ENCODE results near the gene GPR107. TPM values are rescaled to one million over a fixed set of nuclear protein-coding genes. Genes with fewer than 3 reads are reported as not detected.
"Not testable (repeated sequence)": the region's sequence is repeated elsewhere in the genome, so short reads cannot be mapped to it uniquely, and the experiment has no call there.

Gene GPR107
- total RNA-seq, 1 experiment from 2014 or later, result 47.1 TPM

DNA sequence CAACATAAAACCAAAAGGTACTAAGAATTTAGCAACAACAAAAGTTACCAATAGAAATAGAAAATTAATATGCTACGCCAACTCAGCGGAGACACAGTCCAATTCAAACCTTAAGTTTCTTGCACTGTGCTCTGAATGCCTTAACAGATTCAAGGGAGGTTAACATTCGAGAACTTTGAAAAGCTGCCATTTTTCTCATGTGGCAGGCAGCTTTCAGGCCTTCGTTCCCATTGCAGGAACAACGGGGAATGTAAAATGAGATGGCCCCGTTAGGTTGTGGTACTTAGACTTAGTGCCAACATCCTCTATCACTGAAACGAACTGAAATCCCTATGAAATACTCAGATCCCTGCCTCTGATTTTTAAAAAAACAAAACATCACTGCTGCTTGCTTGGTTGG lies 33.1 kb upstream of the GPR107 start:
- peaks cover 5% of the 10 kb centered on the region for H3K9me3 ChIP-seq (ENCODE audit: low read depth, low read length, poor library complexity, severe bottlenecking)
- no TSS peak for BruUV-seq (replicated peaks)
- ChIA-PET CTCF (no interaction called here), POLR2A (ENCODE audit: low non-redundant PET) (no interaction called here)
- intact Hi-C loops (cut with micrococcal nuclease; ENCODE audit: unreplicated experiment), result no loop called here
- peaks cover 8% of the 10 kb centered on the region for H3K4me1 ChIP-seq (ENCODE audit: insufficient read depth, low read length, poor library complexity, severe bottlenecking)
- H3K27me3 ChIP-seq (replicated peaks; ENCODE audit: insufficient read depth, low read depth, low read length, poor library complexity), result no peaks in the 10 kb centered on the region
- H3K36me3 ChIP-seq (ENCODE audit: insufficient read depth, low read length, poor library complexity, severe bottlenecking), result peaks cover 7% of the 10 kb centered on the region
- H3K27ac ChIP-seq (ENCODE audit: low read depth, low read length, poor library complexity, severe bottlenecking), result no peak overlapping the region
- TF ChIP-seq, protein P1, sequence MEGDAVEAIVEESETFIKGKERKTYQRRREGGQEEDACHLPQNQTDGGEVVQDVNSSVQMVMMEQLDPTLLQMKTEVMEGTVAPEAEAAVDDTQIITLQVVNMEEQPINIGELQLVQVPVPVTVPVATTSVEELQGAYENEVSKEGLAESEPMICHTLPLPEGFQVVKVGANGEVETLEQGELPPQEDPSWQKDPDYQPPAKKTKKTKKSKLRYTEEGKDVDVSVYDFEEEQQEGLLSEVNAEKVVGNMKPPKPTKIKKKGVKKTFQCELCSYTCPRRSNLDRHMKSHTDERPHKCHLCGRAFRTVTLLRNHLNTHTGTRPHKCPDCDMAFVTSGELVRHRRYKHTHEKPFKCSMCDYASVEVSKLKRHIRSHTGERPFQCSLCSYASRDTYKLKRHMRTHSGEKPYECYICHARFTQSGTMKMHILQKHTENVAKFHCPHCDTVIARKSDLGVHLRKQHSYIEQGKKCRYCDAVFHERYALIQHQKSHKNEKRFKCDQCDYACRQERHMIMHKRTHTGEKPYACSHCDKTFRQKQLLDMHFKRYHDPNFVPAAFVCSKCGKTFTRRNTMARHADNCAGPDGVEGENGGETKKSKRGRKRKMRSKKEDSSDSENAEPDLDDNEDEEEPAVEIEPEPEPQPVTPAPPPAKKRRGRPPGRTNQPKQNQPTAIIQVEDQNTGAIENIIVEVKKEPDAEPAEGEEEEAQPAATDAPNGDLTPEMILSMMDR (conservative IDR thresholded peaks at IDR 0.05; ENCODE audit: low read depth, low read length), result no peak
- TF ChIP-seq EZH2 (IDR thresholded peaks at IDR 0.05; ENCODE audit: borderline replicate concordance, low read depth, low read length, poor library complexity, severe bottlenecking), result no peak
- H3K4me3 ChIP-seq (ENCODE audit: low read depth, low read length, poor library complexity, severe bottlenecking), result no peak overlapping the region
- no peak for DNase-seq (ENCODE audit: low spot score)

DNA sequence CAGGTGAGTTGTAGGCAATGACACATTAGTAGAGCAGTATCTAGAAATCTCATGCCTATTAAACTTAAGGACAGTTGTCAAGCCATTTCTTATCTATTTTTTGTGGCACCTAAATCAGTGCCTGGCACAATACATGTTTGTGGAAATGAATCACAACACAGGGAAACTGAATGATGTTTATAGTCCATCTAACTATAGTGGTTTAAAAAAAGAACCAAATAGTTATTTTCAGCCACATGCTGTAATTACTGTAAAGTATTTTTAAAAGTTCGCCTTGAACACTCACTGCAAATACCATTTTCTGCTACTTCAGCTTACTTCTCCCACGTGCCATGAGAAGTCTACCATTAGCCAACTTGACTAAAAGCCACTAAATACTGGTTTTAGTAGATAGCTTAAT lies 32.6 kb upstream of the GPR107 start:
- no TSS peak for BruUV-seq (replicated peaks)
- POLR2A ChIA-PET (ENCODE audit: low non-redundant PET), result no interaction called here
- H3K4me1 ChIP-seq (ENCODE audit: insufficient read depth, low read length, poor library complexity, severe bottlenecking), result peaks cover 8% of the 10 kb centered on the region

DNA sequence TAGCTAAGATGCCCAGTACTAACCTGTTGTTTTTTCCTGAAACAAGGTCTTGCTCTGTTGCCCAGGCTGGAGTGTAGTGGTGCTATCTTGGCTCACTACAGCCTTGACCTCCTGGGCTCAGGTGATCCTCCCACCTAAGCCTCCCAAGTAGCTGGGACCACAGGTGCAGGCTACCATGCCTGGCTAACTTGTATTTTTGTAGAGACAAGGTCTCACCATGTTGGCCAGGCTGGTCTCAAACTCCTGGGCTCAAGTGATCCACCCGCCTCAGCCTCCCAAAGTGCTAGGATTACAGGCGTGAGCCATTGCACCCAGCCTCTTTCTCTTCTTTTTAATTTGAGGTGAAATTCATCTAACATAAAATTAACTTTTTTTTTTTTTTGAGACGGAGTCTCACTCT lies 31.9 kb upstream of the GPR107 start:
- H3K27ac ChIP-seq (ENCODE audit: low read depth, low read length, poor library complexity, severe bottlenecking); H3K4me3 ChIP-seq (ENCODE audit: low read depth, low read length, poor library complexity, severe bottlenecking); H3K36me3 ChIP-seq (ENCODE audit: insufficient read depth, low read length, poor library complexity, severe bottlenecking); POLR2A ChIA-PET (ENCODE audit: low non-redundant PET); BruUV-seq (replicated peaks); H3K9me3 ChIP-seq (ENCODE audit: low read depth, low read length, poor library complexity, severe bottlenecking); H3K27me3 ChIP-seq (replicated peaks; ENCODE audit: insufficient read depth, low read depth, low read length, poor library complexity); intact Hi-C loops (cut with micrococcal nuclease; ENCODE audit: unreplicated experiment); DNase-seq (ENCODE audit: low spot score); CTCF ChIA-PET: not testable (repeated sequence)
- peaks cover 12% of the 10 kb centered on the region for H3K4me1 ChIP-seq (ENCODE audit: insufficient read depth, low read length, poor library complexity, severe bottlenecking)

More for the DNA sequence above, 32.6 kb upstream of the GPR107 start:
- Histone ChIP-seq H3K4me3 (ENCODE audit: low read depth, low read length, poor library complexity, severe bottlenecking) (no peak overlapping the region), H3K27me3 (replicated peaks; ENCODE audit: insufficient read depth, low read depth, low read length, poor library complexity) (no peaks in the 10 kb centered on the region), H3K36me3 (ENCODE audit: insufficient read depth, low read length, poor library complexity, severe bottlenecking) (peaks cover 5% of the 10 kb centered on the region), H3K9me3 (ENCODE audit: low read depth, low read length, poor library complexity, severe bottlenecking) (peaks cover 3% of the 10 kb centered on the region), H3K27ac (ENCODE audit: low read depth, low read length, poor library complexity, severe bottlenecking) (no peak overlapping the region)
- CTCF ChIA-PET, result no interaction called here
- no peak for DNase-seq (ENCODE audit: low spot score)
- intact Hi-C loops (cut with micrococcal nuclease; ENCODE audit: unreplicated experiment), result no loop called here
- no peak for TF ChIP-seq EZH2 (IDR thresholded peaks at IDR 0.05; ENCODE audit: borderline replicate concordance, low read depth, low read length, poor library complexity, severe bottlenecking)
- TF ChIP-seq, protein P1 (conservative IDR thresholded peaks at IDR 0.05; ENCODE audit: low read depth, low read length), result no peak

DNA sequence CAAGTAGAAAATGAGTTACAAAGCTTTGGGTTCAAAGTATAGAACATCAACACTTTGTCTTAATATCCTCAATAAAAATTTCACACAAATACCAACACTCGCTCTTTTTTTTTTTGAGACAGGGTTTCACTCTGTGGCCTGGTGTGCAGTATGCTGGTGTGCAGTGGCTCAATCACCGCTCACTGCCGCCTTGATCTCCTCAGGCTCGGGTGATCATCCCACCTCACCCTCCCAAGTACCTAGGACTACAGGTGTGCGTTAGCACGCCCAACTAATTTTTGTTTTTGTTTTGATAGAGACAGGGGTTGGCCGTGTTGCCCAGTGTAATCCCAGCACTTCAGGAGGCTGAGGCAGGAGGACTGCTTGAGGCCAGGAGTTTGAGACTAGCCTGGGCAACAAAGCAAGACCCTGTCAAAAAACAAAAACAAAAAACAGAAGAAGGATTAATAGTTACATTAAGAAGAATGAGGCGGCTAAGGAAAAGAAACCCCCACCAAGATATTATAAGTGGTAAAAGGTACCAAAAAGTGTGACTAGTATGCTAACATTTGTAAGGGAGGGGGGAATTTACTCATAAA lies 31.1 kb upstream of the GPR107 start:
- no peak for DNase-seq (ENCODE audit: low spot score)
- POLR2A ChIA-PET (ENCODE audit: low non-redundant PET), result no interaction called here
- intact Hi-C loops (cut with micrococcal nuclease; ENCODE audit: unreplicated experiment), result no loop called here

More for the DNA sequence above, 31.1 kb upstream of the GPR107 start:
- Histone ChIP-seq H3K4me3 (ENCODE audit: low read depth, low read length, poor library complexity, severe bottlenecking) (no peak overlapping the region), H3K27ac (ENCODE audit: low read depth, low read length, poor library complexity, severe bottlenecking) (no peak overlapping the region), H3K9me3 (ENCODE audit: low read depth, low read length, poor library complexity, severe bottlenecking) (no peaks in the 10 kb centered on the region), H3K36me3 (ENCODE audit: insufficient read depth, low read length, poor library complexity, severe bottlenecking) (peaks cover 9% of the 10 kb centered on the region), H3K4me1 (ENCODE audit: insufficient read depth, low read length, poor library complexity, severe bottlenecking) (peaks cover 18% of the 10 kb centered on the region), H3K27me3 (replicated peaks; ENCODE audit: insufficient read depth, low read depth, low read length, poor library complexity) (no peaks in the 10 kb centered on the region)
- CTCF ChIA-PET, result no interaction called here
- BruUV-seq (replicated peaks), result no TSS peak
- TF ChIP-seq EZH2 (IDR thresholded peaks at IDR 0.05; ENCODE audit: borderline replicate concordance, low read depth, low read length, poor library complexity, severe bottlenecking), result no peak
- TF ChIP-seq, protein P1 (conservative IDR thresholded peaks at IDR 0.05; ENCODE audit: low read depth, low read length), result no peak
